ENCODE data around the gene OPRL1. TPM values are rescaled to one million over a fixed set of nuclear protein-coding genes. Genes with fewer than 3 reads are reported as not detected.

Gene OPRL1
- total and polyA plus RNA-seq, 2 of the 8 experiments (the other 6 are each of a cell fraction or from before 2014, with no cell fraction given) = 0.63 to 0.98 TPM

GRCh38 chr20:64040231-64041039 is 39.4 kb upstream of the OPRL1 start (continued):
- TF ChIP-seq TAF1 (IDR thresholded peaks at IDR 0.05; ENCODE audit: low read depth, low read length) = no peak
